CD14-positive monocyte (primary cell): ENCODE results near the gene STOML2. TPM values are rescaled to one million over a fixed set of nuclear protein-coding genes. Genes with fewer than 3 reads are reported as not detected.

Source experiments
- DNase-seq, 3 donors: peaks; one replicate each; pipeline ENCODE4 v3.0.0-alpha.2; 2011 to 2022
- H2AFZ ChIP-seq: 2 replicates; pipeline ENCODE4 v1.6.0; 2012; ENCODE audit warnings: mild to moderate bottlenecking, low read depth, low read length, inconsistent platforms; ENCODE audit not compliant: insufficient read depth, poor library complexity, severe bottlenecking
- H3K27ac ChIP-seq, 2 donors: 1 replicate in 1 of 2; 2 replicates in 1 of 2; pipeline ENCODE4 v1.5.1; 2012 to 2013; ENCODE audit warnings: low read length in 2 of 2, control low read depth in 1 of 2, inconsistent platforms in 1 of 2, low read depth in 1 of 2, mild to moderate bottlenecking in 1 of 2
- H3K27me3 ChIP-seq, 2 donors: one replicate each; pipeline versions ENCODE4 v1.6.0 to v1.6.1; 2011 to 2013; ENCODE audit warnings: low read length in 2 of 2; ENCODE audit not compliant: control insufficient read depth in 2 of 2, insufficient read depth in 2 of 2
- H3K36me3 ChIP-seq, 2 donors: replicated peaks in 1 of 2; 1 replicate in 1 of 2; 2 replicates in 1 of 2; pipeline versions ENCODE4 v1.5.1 to v1.6.1; 2012 to 2013; ENCODE audit warnings: low read length in 2 of 2, control low read depth in 1 of 2, inconsistent platforms in 1 of 2, mild to moderate bottlenecking in 1 of 2; ENCODE audit not compliant: insufficient read depth in 2 of 2, control insufficient read depth in 1 of 2
- H3K4me1 ChIP-seq, 2 donors: 1 replicate in 1 of 2; 2 replicates in 1 of 2; pipeline versions ENCODE4 v1.5.1 to v1.6.1; 2012 to 2013; ENCODE audit warnings: low read length in 2 of 2, control low read depth in 1 of 2, inconsistent platforms in 1 of 2, mild to moderate bottlenecking in 1 of 2, moderate library complexity in 1 of 2; ENCODE audit not compliant: insufficient read depth in 2 of 2, control insufficient read depth in 1 of 2
- H3K4me2 ChIP-seq: replicated peaks from 2 replicates; pipeline ENCODE3; 2012; ENCODE audit warnings: low read length, moderate library complexity, mild to moderate bottlenecking; ENCODE audit not compliant: poor library complexity, severe bottlenecking; ENCODE audit errors: extremely low read depth
- H3K4me3 ChIP-seq, 3 experiments: fragments of 200-600 bp in 1 of 3; sonication (generic) in 1 of 3; replicated peaks in 1 of 3; 1 replicate in 2 of 3; 2 replicates in 1 of 3; pipeline ENCODE4 v1.5.1; 2011 to 2013; ENCODE audit warnings: low read length in 3 of 3, mild to moderate bottlenecking in 3 of 3, control low read depth in 2 of 3, low read depth in 2 of 3, inconsistent platforms in 1 of 3, moderate library complexity in 1 of 3
- H3K79me2 ChIP-seq: 2 replicates; pipeline ENCODE4 v1.6.0; 2012; ENCODE audit warnings: mild to moderate bottlenecking, control low read depth, inconsistent platforms, low read length, moderate library complexity; ENCODE audit not compliant: insufficient read depth
- H3K9ac ChIP-seq: 2 replicates; pipeline ENCODE4 v1.6.0; 2017; ENCODE audit warnings: low read length, mild to moderate bottlenecking; ENCODE audit not compliant: insufficient read depth, poor library complexity, severe bottlenecking
- H3K9me3 ChIP-seq, 2 donors: replicated peaks in 1 of 2; 1 replicate in 1 of 2; 2 replicates in 1 of 2; pipeline versions ENCODE4 v1.5.1 to v1.6.1; 2012 to 2013; ENCODE audit warnings: low read length in 2 of 2, control low read depth in 1 of 2; ENCODE audit not compliant: control insufficient read depth in 1 of 2, insufficient read depth in 1 of 2
- H4K20me1 ChIP-seq: 2 replicates; pipeline ENCODE4 v1.6.0; 2012; ENCODE audit warnings: mild to moderate bottlenecking, low read length, control low read depth, moderate library complexity; ENCODE audit not compliant: insufficient read depth
- H3K27ac Mint-ChIP-seq, 7 donors: one replicate each; pipeline ENCODE4 v1.8.0; 2020; ENCODE audit warnings: mild to moderate bottlenecking in 7 of 7, mixed read lengths in 7 of 7, moderate library complexity in 6 of 7, inconsistent platforms in 2 of 7
- H3K27me3 Mint-ChIP-seq, 3 donors: one replicate each; pipeline ENCODE4 v1.8.0; 2021 to 2022; ENCODE audit warnings: low read depth in 3 of 3, mild to moderate bottlenecking in 3 of 3, mixed read lengths in 3 of 3, moderate library complexity in 3 of 3, inconsistent platforms in 1 of 3
- H3K36me3 Mint-ChIP-seq, 2 donors: one replicate each; pipeline ENCODE4 v1.8.0; 2020; ENCODE audit warnings: mixed read lengths in 2 of 2, inconsistent platforms in 1 of 2, mild to moderate bottlenecking in 1 of 2
- H3K4me1 Mint-ChIP-seq: one replicate; pipeline ENCODE4 v1.8.0; 2020; ENCODE audit warnings: mild to moderate bottlenecking, mixed read lengths
- H3K4me3 Mint-ChIP-seq, 2 donors: one replicate each; pipeline ENCODE4 v1.8.0; 2020; ENCODE audit warnings: mild to moderate bottlenecking in 2 of 2, mixed read lengths in 2 of 2, moderate library complexity in 1 of 2
- H3K9me3 Mint-ChIP-seq, 7 donors: one replicate each; pipeline ENCODE4 v1.8.0; 2020 to 2022; ENCODE audit warnings: mixed read lengths in 7 of 7, mild to moderate bottlenecking in 6 of 7, moderate library complexity in 6 of 7, inconsistent platforms in 2 of 7
- WGBS: methylation state at CpG from one replicate; pipeline ENCODE4 v1.1.5; 2013; ENCODE audit warnings: missing lambda C conversion rate; ENCODE audit not compliant: insufficient coverage; 5-methylcytosine and 5-hydroxymethylcytosine counted together
- intact Hi-C, 2 donors: fragments of 100-400 bp; cut with micrococcal nuclease; formaldehyde crosslinking; loops; one replicate each; pipeline versions ENCODE4 v1.15.0 to v1.15.1; 2023
- polyA plus RNA-seq, 3 donors: library from polyadenylated mRNA; depleted of rRNA in 1 of 3; unstranded in 2 of 3; stranded (reverse) in 1 of 3; fragments of 300-500 nt in 2 of 3; fragments of >200 nt in 1 of 3; fragmentation: Illumina TruSeq in 2 of 3; gene quantifications; 1 replicate in 2 of 3; 2 replicates in 1 of 3; pipeline ENCODE4 v1.2.3, GENCODE V29; 2012 to 2021
- TF ChIP-seq, protein P1 (sequence below): fragments of 200-600 bp; IDR thresholded peaks from one replicate; pipeline ENCODE4 v1.8.0; 2022; ENCODE audit warnings: antibody characterized with exemption, mild to moderate bottlenecking

STOML2 gene
- polyA plus RNA-seq, 3 donors: 45.5 to 62.0 (median 50.3) TPM

GRCh38 chr9:35069020-35069419 lies 33.9 kb downstream of the STOML2 start:
- TF ChIP-seq, protein P1, sequence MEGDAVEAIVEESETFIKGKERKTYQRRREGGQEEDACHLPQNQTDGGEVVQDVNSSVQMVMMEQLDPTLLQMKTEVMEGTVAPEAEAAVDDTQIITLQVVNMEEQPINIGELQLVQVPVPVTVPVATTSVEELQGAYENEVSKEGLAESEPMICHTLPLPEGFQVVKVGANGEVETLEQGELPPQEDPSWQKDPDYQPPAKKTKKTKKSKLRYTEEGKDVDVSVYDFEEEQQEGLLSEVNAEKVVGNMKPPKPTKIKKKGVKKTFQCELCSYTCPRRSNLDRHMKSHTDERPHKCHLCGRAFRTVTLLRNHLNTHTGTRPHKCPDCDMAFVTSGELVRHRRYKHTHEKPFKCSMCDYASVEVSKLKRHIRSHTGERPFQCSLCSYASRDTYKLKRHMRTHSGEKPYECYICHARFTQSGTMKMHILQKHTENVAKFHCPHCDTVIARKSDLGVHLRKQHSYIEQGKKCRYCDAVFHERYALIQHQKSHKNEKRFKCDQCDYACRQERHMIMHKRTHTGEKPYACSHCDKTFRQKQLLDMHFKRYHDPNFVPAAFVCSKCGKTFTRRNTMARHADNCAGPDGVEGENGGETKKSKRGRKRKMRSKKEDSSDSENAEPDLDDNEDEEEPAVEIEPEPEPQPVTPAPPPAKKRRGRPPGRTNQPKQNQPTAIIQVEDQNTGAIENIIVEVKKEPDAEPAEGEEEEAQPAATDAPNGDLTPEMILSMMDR: no peak
- intact Hi-C loops: no loop called here
- peaks cover 30% of the 10 kb centered on the region for H3K4me1 Mint-ChIP-seq
- peaks cover 42 to 53% of the 10 kb centered on the region in 2 donors for H3K36me3 ChIP-seq
- H3K9me3 ChIP-seq: no peaks in the 10 kb centered on the region
- peaks cover 0 to 2% (median 0%) of the 10 kb centered on the region in 3 donors for H3K27me3 Mint-ChIP-seq
- peaks cover 43 to 54% of the 10 kb centered on the region in 2 donors for H3K36me3 Mint-ChIP-seq
- no peak overlapping the region for H3K4me3 ChIP-seq
- H3K4me2 ChIP-seq: no peak overlapping the region
- WGBS: 100% methylated on average over 2 of the region's 4 CpGs
- peaks cover 77% of the 10 kb centered on the region for H4K20me1 ChIP-seq
- no peak overlapping the region for H3K4me3 Mint-ChIP-seq
- no peak overlapping the region for H3K9ac ChIP-seq
- no peaks in the 10 kb centered on the region for H3K27me3 ChIP-seq
- peaks cover 22 to 29% of the 10 kb centered on the region in 2 donors for H3K4me1 ChIP-seq
- H2AFZ ChIP-seq: no peak overlapping the region
- H3K9me3 Mint-ChIP-seq: no peaks in the 10 kb centered on the region
- H3K27ac ChIP-seq: peak overlapping the region in 1 of 2 donors; percentile 6
- DNase-seq: no peak
- H3K79me2 ChIP-seq: peaks cover 63% of the 10 kb centered on the region
- H3K27ac Mint-ChIP-seq: no peak overlapping the region

DNA sequence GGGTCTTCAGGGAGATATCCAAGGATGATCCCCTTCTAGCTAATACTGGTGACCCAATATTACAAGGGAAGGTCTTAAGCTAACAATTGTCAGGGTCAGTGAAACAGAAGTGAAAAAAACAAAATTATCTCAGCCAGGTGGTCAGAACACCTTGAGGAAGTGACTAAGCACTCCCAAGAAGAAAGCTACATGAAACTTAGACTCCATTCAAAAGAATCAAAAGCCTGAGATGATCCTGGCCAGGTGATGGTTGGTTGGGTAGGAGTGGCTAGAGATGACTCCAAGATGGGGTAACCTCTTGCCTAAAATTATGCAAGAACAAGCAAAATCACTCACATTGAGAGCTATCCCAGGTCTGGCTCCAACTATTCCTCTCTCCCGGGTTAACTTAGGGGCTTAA lies 35.9 kb downstream of the STOML2 start:
- Mint-ChIP-seq H3K36me3 (peaks cover 63 to 73% of the 10 kb centered on the region in 2 donors), H3K4me1 (peaks cover 28% of the 10 kb centered on the region), H3K27me3 (peaks cover 0 to 2% (median 0%) of the 10 kb centered on the region in 3 donors), H3K9me3 (no peaks in the 10 kb centered on the region), H3K4me3 (no peak overlapping the region), H3K27ac (peak overlapping the region in 1 of 7 donors; percentile 65)
- Histone ChIP-seq H3K4me1 (peaks cover 17 to 22% of the 10 kb centered on the region in 2 donors), H3K27ac (peak overlapping the region in 1 of 2 donors; percentile 22), H2AFZ (no peak overlapping the region), H3K79me2 (peaks cover 63% of the 10 kb centered on the region), H3K9ac (no peak overlapping the region), H3K27me3 (no peaks in the 10 kb centered on the region), H3K9me3 (no peaks in the 10 kb centered on the region), H3K4me2 (no peak overlapping the region), H4K20me1 (peaks cover 96% of the 10 kb centered on the region), H3K4me3 (no peak overlapping the region), H3K36me3 (peaks cover 62 to 73% of the 10 kb centered on the region in 2 donors)
- TF ChIP-seq, protein P1: no peak
- intact Hi-C loops: no loop called here
- no CpG with 5 or more reads among the region's 1 CpG for WGBS
- no peak for DNase-seq
